DMS53 (cell line): ENCODE measurements around the gene GUCY1A1.

Experiments
- DNase-seq: peaks from one replicate; lab custom pipeline; 2025; lab: John Stamatoyannopoulos, UW

The GUCY1A1 gene

DNA sequence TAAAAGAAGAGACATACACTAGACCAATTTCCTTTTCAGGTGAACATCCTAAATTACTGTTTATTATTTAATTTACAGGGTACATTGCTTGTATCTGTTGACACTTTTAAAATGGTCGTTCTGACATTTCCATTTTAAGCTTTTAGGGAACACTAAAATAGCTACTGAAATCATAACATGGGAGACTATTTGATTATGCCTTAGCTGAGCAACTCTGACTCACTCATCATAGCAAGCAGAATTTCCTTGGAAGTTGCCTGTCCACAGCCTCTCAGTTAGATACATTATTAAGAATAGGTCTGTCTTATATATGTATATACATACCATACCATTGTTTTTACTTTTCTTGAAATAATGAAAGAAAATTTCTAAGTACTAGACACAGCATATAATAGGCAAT lies 114.1 kb downstream of the GUCY1A1 start:
- no peak for DNase-seq

DNA sequence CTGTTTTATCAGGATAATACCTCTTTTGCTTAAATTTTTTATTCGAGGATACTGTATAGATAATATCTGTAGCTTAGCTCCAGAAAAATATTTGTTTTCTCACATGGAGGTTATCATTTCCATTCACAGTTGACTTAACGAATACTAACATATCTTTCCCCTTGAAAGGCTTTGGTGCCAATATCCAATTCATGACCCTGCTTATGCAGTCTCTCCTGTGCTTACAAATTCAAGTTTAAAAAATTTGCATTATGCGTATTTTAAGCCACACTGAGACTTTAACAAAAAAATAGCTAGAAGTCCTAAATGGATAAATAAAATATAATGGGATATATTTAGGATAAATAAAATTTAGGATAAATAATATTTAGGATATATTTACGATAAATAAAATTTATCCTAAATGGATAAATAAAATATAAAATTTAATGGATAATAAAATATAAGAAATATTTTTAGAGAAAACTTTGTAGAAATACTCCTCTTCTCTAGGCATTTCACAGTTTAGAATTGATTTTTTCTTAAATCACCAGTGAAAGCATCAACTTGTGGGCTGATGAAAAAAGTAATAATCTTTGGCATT lies 114.7 kb downstream of the GUCY1A1 start:
- DNase-seq, result no peak
